ENCODE results near the gene GPC3. TPM values are rescaled to one million over a fixed set of nuclear protein-coding genes. Genes with fewer than 3 reads are reported as not detected.
A peak's percentile ranks its signal among the peaks of the same experiment; 100 is the strongest.
"Not testable (repeated sequence)": the region's sequence is repeated elsewhere in the genome, so short reads cannot be mapped to it uniquely, and the experiment has no call there.

GPC3 gene
- total RNA-seq, 1 experiment from 2014 or later: 233 TPM

- H3K27me3 ChIP-seq (replicated peaks; ENCODE audit: control insufficient read depth, insufficient read depth, low read length): no peaks in the 10 kb centered on the region
- Mint-ChIP-seq H3K4me1 (ENCODE audit: low read depth, unreplicated experiment) (peaks cover 37% of the 10 kb centered on the region), H3K4me3 (ENCODE audit: unreplicated experiment) (no peak overlapping the region), H3K9me3 (ENCODE audit: unreplicated experiment) (no peaks in the 10 kb centered on the region), H3K27ac (ENCODE audit: unreplicated experiment) (no peak overlapping the region), H3K27me3 (ENCODE audit: insufficient read depth, unreplicated experiment) (no peaks in the 10 kb centered on the region), H3K36me3 (ENCODE audit: insufficient read depth, unreplicated experiment) (no peaks in the 10 kb centered on the region)
- intact Hi-C loops (cut with micrococcal nuclease; ENCODE audit: unreplicated experiment): no loop called here
- H3K9me3 ChIP-seq: no peaks in the 10 kb centered on the region
- H3K4me3 ChIP-seq (ENCODE audit: low read depth, low read length): no peak overlapping the region
- ChIA-PET POLR2A (no interaction called here), CTCF (no interaction called here)
- H3K4me1 ChIP-seq: peaks cover 23% of the 10 kb centered on the region
- no peak for DNase-seq
- H3K36me3 ChIP-seq (ENCODE audit: control insufficient read depth, insufficient read depth, low read length): no peaks in the 10 kb centered on the region; the same call in 1 of the 2 replicates
- BruUV-seq (replicated peaks): no TSS peak
- TF ChIP-seq CTCF (IDR thresholded peaks at IDR 0.05; ENCODE audit: insufficient read depth in 1 of 2, low read depth in 1 of 2, low read length in 1 of 2, severe bottlenecking in 1 of 2, unreplicated experiment in 1 of 2): no peak
These were observed 6.4 kb upstream of the GPC3 start for GRCh38 chrX:133991814-133992213.

GRCh38 chrX:133991057-133991456, 5.7 kb upstream of the GPC3 start:
- BruUV-seq (replicated peaks); H3K36me3 Mint-ChIP-seq (ENCODE audit: insufficient read depth, unreplicated experiment); DNase-seq; H3K27me3 Mint-ChIP-seq (ENCODE audit: insufficient read depth, unreplicated experiment); POLR2A ChIA-PET; intact Hi-C loops (cut with micrococcal nuclease; ENCODE audit: unreplicated experiment); H3K36me3 ChIP-seq (ENCODE audit: control insufficient read depth, insufficient read depth, low read length); H3K4me3 ChIP-seq (ENCODE audit: low read depth, low read length); H3K9me3 Mint-ChIP-seq (ENCODE audit: unreplicated experiment); H3K9me3 ChIP-seq; H3K27ac Mint-ChIP-seq (ENCODE audit: unreplicated experiment); H3K27me3 ChIP-seq (replicated peaks; ENCODE audit: control insufficient read depth, insufficient read depth, low read length); H3K4me3 Mint-ChIP-seq (ENCODE audit: unreplicated experiment); CTCF ChIA-PET: not testable (repeated sequence)
- H3K4me1 ChIP-seq: peaks cover 23% of the 10 kb centered on the region
- peaks cover 38% of the 10 kb centered on the region for H3K4me1 Mint-ChIP-seq (ENCODE audit: low read depth, unreplicated experiment)

- no peaks in the 10 kb centered on the region for H3K9me3 Mint-ChIP-seq (ENCODE audit: unreplicated experiment)
- DNase-seq: peak in 1 of 2 experiments; percentile 13
- Histone ChIP-seq H3K36me3 (ENCODE audit: control insufficient read depth, insufficient read depth, low read length) (no peaks in the 10 kb centered on the region; the same call in 1 of the 2 replicates), H3K4me3 (ENCODE audit: low read depth, low read length) (no peak overlapping the region), H3K27me3 (replicated peaks; ENCODE audit: control insufficient read depth, insufficient read depth, low read length) (no peaks in the 10 kb centered on the region), H3K4me1 (peaks cover 14% of the 10 kb centered on the region), H3K9me3 (no peaks in the 10 kb centered on the region)
- H3K4me1 Mint-ChIP-seq (ENCODE audit: low read depth, unreplicated experiment): peaks cover 30% of the 10 kb centered on the region
- TF ChIP-seq CTCF (IDR thresholded peaks at IDR 0.05; ENCODE audit: insufficient read depth in 1 of 2, low read depth in 1 of 2, low read length in 1 of 2, severe bottlenecking in 1 of 2, unreplicated experiment in 1 of 2): no peak
- ChIA-PET POLR2A (interaction anchor here (1.4 kb wide), 1 partner anchor 20 kb away, joined by 3 read pairs; no protein-coding TSS in a partner anchor), CTCF (interaction anchor here (1.6 kb wide), 1 partner anchor 31 kb away, joined by 7 read pairs; no protein-coding TSS in a partner anchor)
- H3K36me3 Mint-ChIP-seq (ENCODE audit: insufficient read depth, unreplicated experiment): peaks cover 5% of the 10 kb centered on the region
- intact Hi-C loops (cut with micrococcal nuclease; ENCODE audit: unreplicated experiment): loop anchor here (5.0 kb wide), 1 partner anchor 32 kb away; no protein-coding TSS in a partner anchor
- H3K4me3 Mint-ChIP-seq (ENCODE audit: unreplicated experiment): peak overlapping the region; percentile 14
- BruUV-seq (replicated peaks): no TSS peak
- no peaks in the 10 kb centered on the region for H3K27me3 Mint-ChIP-seq (ENCODE audit: insufficient read depth, unreplicated experiment)
- H3K27ac Mint-ChIP-seq (ENCODE audit: unreplicated experiment): peak overlapping the region; percentile 53
These were observed 4.6 kb upstream of the GPC3 start for GRCh38 chrX:133989993-133990392.
